HG02678 (cell line): ENCODE results near the gene SRRM2.

Source experiments
- ATAC-seq: cut with Tn5 transposase; IDR thresholded peaks from one replicate; pipeline ENCODE4 v1.9.1; 2021; ENCODE audit warnings: mild to moderate bottlenecking, moderate library complexity; ENCODE audit not compliant: unreplicated experiment

Gene SRRM2

DNA sequence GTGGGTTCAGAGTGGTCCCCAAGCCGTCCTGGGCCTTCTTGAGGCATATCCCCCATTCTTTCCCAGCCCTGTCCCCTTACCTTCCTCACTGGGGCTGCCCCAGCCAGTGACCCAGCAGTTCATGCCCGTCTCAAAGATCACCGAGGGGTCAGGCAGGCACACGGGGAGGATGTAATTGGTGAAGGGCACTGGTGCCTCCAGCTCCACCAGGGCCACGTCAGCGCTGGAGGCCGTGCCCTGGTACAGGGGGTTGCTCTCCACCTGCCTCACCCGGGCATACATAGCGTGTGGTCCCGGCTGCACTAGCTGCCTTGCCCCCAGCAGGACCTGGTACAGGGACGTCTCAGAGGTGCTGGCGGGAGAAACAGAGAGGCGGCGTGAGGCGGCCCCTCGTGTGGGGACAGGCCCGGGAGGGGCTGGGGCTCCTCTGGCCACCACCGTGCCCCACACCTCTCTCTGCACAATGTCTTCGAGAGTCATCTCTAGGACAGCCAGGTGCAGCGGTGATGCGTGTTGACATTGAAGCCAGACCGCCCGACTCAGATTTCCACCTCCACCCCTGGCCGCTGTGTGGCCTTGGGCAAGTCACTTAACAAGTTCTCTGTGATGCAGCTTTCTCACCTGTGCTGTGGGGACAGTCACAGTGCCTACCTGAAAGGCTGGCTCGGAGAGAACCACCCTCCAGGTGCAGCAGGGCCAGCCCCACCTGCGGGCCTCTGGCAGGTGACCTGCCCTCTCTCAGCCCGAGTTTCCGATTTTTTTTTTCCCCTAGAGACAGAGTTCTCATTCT lies 38.3 kb upstream of the SRRM2 start:
- ATAC-seq = no peak

DNA sequence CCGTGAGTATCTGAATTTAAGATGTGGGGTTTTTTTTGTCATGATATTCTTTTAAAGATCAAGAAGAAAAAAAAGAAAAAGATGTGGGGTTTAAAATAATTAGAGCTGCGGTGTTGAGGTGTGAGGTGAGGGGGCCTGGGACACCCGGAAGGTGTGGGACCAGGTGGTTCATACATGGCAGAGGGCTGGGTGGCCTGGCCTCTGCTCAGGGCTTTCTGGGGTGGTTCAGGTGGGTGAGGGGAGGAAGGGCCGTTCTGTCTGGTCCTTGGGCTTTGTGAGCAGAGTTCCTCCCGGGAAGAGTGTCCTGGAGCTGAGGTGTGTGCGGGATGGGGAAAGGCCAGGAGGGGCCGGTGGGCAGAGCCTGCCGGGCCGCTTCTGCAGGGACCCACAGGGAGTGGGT lies 37.4 kb upstream of the SRRM2 start:
- no peak for ATAC-seq

DNA sequence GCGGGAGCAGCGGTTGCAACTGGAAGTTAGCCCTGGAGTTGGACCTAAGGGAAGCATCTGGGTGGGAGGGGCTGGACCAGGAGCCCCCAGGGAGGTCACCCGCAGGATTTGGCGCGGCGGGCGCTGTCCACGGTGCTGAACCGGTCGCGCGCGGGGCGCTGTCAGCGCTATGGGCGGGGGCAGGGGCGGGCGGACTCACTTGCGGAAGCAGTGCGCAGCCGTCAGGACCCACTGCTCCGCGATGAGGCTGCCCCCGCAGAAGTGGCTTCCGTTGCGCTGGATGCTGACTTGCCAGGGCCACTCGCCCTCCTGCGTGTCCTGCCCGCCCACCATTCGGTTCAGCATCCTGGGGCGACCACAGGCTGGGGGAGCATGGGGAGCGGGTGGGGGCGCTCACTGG lies 36.9 kb upstream of the SRRM2 start:
- ATAC-seq = no peak

DNA sequence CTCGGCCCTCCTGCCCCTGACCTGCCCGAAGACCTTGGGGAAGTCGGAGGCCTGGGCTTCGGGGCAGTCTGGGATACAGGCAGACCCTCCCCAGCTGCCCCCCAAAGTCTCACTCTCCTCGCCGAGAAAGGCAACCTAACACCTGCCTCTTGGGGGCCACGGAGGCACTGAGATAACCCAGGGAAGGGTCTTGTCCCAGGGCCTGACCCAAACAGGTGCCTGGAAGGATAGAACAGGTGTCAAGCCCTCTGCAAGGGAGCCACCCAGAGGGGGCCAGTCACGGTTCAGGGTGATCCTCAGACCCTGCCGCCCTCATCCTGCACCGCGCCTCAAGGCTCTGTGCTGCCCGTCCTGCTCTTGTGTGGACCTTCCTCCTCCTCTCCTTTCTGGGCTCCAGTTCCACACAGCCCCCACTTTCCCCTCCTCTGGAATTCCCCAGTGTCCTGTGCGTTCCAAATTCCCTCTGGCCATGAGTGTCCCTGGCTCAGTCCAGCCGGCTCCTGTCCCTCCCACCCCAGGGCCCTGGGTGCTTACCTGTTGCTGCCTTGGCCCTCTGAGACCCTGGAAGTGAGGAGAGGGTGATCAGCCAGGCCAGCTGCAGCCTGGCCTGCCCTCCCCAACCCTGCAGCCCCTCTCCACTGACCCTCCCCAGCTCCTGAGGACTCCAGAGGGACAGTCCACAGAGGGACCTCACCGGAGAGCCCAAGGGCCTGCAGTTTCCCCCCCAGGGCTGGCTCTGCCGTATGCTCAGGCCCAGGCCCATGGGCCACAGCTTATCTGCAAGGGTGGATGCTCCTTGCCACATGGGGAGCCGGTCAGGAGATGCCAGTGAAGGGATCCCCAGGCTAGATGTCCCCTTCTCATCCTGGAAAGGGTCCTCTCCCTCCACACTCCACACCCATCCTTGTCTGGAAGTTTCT lies 36.2 kb upstream of the SRRM2 start:
- ATAC-seq = no peak

DNA sequence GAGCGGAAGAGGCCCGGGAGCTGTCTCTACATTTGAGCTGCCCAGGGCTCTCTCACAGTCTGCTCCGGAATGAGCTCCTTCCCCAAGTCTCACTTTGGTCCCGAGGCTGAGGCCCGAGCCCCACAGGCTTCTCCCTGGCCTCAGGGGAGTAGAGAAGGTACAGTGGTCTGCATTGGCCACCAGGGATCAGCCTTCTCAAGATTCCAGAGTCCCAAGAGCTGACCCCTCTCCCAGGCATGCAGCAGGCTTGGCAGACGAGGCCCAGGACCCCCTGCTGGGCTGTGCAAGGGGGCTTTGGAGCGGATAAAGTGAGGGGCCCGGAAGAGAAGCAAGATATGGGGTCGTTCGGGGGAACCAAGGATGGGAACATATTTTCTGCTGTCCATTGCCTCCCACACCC lies 35.5 kb upstream of the SRRM2 start:
- ATAC-seq = no peak

DNA sequence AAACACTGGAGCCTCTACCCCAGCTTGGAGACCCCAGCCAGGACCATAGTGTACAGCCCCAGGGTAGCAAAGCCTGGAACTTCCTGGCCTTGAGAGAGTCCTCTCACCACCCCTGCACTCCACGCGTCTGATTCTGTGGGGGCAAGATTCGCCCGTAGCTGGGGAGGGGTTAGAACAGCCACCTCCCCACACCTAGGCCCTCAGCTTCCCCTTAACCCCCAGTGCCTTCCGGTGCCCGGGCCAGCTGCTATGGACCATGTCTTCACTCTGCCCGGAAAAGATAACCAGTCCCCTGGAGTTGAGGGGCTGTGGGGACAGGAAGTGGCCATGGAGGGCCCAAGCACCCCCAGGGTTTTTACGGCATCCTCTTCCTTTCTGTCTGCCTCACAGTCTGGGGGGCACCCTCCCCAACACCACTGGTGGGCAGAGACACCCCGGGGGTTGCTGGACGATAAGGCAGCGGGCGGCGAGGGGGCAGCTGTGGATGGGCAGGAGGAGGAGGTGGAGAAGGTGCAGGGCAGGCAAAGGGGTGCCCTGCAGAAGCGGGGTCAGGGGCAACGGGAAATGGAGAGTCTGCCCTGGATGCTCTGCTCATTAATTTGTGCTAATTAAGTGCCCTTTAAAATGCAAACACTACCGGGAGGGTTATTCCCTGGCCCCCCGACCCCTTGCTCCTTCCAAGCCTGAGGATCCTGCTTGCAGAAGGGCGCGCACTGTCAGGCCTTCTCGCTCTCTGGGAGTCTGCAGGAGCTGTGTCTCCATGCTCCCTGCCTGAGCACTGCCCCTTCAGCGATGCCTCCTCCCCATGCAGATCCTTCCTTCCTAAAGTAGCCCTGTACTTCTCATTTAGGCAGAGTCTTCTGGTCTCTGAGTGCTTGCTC lies 34.8 kb upstream of the SRRM2 start:
- no peak for ATAC-seq

DNA sequence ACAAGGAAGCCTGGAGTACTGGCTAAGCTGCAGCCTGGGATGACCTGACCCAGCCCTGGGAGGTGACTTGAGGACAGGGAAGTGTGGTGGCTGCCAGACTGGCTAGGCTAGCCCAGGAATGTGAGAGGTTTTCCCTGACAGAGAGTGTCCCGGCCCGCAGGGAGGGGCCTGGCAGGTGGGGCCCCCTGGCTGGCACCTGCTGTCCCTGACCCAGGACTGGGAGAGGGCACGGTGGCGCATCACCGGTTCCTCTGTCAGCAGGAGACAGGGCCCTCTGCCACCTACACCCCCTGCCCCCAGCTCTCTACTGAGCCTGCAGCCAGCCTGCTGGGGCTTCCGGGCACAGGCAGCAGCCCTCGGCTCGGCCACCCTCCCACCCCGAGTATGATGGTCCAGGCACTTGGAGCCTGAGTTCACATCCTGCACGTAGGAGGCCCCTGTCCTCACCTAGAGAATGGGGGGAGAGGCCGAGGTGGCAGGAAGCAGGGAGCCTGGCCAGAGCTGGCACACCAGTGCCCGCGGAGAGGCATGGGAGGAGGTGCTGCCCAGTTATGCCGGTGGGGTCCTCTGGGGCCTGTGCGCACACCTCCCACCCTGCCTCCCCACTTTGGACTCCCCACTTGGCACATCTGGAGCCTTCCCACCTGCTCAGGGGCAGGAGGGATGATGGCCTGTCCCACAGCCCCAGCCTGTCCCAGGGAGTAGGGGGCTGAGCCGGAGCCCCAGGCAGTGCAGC lies 32.9 kb upstream of the SRRM2 start:
- ATAC-seq = no peak

DNA sequence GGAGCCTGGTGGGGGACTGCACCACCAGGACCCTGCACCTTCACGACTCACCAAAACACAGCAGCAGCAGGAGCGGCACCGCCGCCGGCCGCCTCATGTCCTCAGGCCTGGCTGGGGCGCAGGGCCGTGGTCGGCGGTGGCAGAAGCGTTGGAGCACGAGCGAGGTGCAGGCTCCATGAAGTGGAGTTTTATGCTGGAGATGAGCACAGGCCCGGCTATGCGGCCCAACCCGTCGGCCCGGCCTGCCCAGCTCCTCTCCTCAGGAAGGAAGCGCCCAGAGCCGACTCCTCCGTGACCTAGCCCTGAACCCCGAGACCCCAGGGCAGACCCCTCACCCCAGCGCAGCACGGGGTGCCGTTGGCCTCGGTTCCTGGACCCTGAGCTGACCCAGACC lies 32.4 kb upstream of the SRRM2 start, which contains the start of gene PRSS27:
PRSS27 (minus strand) TSS at position 161 of the 394 bp plus-strand sequence; CDS start at position 97, 64 bp downstream.
- no peak for ATAC-seq

DNA sequence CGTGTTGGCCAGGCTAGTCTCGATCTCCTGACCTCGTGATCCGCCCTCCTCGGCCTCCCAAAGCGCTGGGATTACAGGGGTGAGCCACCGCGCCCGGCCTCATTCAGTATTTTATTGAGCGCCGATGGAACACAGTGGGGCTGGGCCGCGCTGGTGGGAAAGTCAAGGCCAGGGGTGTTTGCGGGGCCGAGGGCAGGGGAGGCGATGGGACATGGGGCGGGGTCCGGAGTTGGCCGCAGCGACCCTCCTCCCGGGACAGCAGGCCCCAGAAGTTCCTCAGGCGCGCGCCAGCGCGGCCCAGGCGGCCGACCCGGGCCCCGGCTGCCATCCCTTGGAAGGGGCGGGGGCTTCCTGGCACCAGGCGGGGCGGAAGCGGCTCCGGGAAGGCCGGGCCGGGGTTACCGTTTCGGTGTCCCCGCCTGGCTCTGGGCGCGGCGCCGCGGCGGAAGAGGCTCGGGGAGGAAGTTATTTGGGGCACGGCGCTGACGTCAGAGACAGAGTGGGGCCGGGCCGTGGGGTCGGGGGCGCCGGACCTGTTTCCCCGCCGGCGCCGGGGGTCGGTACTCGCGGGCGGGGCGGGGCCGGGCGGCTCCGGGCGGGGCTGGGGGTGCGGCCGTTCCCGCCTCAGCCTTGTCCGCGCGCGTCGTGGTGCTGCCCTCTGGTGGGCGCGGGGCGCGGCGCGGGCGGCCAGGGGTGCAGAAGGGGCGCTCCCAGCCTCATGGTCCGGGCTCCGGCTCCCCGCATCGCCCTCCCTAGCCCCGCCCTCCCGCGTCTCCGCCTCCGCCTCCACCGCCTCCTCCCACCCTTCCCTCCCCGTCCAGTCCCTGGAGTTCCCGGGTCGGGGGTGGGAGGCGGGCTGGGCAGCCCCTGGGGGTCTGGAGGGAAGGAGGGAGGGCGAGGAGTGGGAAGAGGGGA lies 31.5 kb upstream of the SRRM2 start:
- ATAC-seq = peak; percentile 84

DNA sequence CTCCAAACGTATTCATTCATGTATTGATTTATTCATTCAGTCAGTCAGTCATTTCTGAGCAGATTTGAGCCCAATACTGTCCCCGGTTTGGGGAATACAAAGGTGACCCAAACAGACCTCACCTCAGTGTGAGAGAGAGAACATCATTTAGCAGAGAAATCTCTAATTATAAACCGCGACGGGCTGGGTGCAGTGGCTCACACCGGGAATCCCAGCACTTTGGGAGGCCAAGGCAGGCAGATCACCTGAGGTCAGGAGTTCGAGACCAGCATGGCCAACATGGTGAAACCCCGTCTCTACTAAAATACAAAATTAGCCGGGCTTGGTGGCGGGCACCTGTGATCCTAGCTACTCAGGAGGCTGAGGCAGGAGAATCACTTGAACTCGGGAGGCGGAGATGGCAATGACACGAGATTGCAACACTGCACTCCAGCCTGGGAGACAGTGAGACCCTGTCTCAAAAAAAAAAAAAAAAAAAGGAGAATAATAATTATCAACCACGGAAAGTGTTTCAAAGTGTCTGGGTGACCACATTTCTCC lies 30.7 kb upstream of the SRRM2 start:
- peak; percentile 2 for ATAC-seq

DNA sequence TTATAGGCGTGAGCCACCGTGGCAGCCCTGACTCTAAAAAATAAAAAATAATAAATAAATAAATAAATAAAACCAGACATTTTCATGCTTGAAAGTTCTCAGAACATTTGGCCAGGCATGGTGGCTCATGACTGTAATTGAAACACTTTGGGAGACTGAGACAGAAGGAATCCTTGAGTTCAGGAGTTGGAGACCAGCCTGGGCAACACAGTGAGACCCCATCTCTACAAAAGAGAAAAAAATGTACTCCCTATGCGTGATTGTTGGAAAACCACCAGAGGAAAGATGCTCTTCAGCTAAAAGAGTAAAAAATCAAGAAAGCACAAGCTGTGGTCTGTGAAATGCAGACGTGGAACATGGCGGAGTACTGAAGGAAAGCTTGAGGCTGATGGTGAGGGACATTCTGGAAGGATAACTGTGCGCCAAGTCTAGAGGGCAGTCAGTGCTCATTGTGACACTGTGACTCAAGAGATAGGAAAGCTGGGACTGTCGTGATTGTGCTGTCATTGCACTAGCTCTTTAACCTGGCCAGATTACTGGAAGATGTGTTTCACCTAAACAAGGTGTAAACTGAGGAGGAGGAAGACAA lies 28.3 kb upstream of the SRRM2 start:
- no peak for ATAC-seq

DNA sequence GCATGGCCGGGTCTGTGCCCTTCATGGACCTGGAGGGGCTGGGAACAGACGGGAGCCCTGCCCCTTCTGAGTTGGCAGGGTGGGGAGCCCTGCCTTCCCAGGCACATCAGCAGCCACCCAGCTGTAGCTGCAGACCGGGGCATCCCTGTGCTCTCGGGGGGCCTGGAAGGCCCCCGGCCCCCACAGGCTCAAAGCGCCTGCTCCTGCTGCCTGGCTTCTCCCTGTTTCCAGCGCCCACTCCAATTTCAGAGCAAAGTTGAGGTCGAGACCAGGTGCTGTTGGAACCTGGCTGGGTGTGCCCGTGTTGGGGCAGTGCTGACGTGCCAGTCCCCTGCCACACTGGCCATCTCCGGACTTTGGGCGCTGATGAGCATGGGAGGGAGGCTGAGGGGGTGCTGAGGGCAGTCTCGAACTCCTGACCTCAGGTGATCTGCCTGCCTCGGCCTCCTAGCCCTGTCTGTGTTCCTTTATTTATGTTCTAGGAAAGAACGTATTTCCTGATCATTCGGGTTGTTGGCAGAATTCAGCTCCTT lies 27.6 kb upstream of the SRRM2 start:
- no peak for ATAC-seq

DNA sequence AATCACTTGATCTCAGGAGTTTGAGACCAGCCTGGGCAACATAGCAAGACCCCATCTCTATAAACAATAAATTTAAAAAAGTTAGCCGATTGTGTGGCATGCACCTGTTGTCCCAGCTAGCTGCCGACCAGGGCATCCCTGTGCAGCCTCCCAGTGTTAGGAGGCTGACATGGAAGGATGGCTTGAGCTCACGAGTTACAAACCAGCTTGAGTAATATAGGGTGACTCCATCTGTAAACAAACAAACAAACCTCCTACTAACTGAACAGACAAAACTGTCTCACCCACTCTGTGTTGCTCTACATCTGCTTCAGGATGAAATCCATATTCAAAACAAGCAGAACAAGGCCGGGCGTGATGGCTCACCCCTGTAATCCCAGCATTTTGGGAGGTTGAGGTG lies 25.5 kb upstream of the SRRM2 start:
- no peak for ATAC-seq

DNA sequence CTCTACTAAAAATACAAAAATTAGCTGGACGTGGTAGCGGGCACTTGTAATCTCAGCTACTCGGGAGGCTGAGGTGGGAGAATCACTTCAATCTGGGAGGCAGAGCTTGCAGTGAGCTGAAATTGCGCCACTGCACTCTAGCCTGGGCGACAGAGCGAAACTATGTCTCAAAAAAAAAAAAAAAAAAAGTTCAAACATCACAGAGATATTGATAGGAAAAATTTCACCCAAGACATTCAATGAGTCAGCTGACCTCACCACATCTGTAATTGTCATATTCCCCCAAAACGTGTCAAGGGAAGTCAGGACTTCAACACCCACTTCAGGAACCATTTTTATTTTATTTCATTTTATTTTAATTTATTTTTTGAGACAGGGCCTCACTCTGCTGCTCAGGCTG lies 24.4 kb upstream of the SRRM2 start:
- no peak for ATAC-seq

DNA sequence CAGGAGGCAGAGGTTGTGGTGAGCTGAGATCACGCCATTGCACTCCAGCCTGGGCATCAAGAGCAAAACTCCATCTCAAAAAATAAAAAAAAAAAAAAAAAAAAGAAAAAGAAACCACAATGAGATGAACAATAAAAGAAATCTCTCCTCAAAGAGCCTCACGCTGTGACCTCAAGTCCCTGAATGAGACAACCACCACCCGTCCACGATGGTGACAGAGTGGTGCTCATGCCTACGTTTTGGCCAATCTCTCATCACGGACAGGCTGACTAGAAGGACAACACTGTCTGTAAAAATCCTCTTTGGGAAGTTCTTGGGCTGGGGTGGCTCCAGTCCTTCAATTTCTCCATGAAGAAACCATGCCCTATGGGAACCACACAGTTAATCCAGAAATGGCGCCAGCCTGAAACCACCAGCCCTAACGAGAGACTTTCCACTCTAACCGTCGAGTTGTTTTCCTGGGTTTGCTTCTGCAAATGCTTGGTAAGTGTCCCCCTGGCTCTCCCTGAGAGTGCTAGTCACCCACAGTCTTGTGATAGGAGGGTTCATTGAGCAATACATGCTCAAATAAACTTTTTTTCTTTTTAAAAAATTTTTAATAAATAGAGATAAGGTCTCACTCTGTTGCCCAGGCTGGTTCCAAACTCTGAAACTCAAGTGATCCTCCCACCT lies 17.5 kb upstream of the SRRM2 start:
- ATAC-seq = no peak

DNA sequence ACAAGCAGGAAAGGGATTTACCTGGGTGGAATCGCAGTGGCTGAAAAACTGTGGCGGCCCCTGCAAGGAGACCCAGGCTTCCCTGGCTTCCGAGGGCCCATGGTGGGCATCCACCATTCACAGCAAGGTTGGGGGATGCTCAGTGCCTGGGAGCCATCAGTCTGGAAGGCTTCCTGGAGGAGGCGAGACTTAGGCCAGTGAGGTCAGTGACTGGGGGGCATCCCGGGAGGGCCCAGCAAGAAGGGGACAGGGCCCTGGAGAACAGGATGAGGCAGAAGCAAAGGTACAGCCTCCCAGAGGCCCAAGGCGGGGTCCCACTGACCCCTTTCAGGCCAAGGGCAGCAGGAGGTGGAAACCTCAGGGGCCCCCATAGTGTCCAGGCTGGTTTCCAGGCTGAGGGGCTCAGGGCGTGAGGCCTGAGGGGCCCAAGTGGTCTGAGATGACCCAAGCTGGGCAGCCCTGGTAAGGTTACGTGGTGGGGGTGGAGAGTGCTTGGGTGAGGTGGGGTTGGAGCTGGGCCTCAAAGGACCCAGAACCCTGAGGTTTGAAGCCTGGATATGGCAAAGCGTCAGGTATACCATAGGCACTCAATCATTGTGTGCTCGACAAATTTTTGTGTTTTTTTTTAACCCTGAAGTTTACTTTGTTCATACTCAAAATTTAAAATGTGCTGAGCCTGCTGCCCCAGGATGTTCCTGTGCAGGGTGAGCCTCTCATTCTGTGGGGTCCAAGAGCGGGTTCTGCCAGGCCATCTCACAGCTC lies 15.8 kb upstream of the SRRM2 start:
- no peak for ATAC-seq

DNA sequence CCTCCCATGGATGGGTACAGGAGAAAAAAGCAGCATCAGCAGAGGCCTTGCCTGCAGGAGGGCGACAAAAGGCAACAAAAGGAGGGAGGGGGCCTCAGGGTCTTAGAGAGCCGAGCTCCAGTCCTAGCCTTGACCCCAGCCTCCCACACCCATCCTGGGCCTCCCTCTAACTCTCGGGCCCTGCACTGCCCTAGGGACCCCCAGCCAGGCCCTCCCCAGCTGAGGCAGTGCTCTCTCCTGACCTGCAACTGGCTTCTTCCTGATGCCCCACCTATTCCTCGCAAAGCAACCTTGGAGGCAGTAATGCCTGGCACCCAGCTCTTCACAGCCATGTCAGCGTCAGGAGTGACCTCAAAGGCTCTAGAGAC lies 15.2 kb upstream of the SRRM2 start:
- ATAC-seq = no peak
